Fibroblast of the aortic adventitia (primary cell): ENCODE data around the gene HYDIN. TPM values are rescaled to one million over a fixed set of nuclear protein-coding genes. Genes with fewer than 3 reads are reported as not detected.

Source experiments
- DNase-seq: peaks from one replicate; pipeline ENCODE4 v3.0.0-alpha.2; 2010; ENCODE audit warnings: low read depth
- H3K4me3 ChIP-seq: 2 replicates; pipeline ENCODE4 v1.5.1; 2011; ENCODE audit warnings: low read depth, mild to moderate bottlenecking, control low read depth, low read length, moderate library complexity
- CTCF ChIP-seq: IDR thresholded peaks from 2 replicates; pipeline ENCODE4 v1.5.1; 2011; ENCODE audit warnings: mild to moderate bottlenecking, low read length, control low read depth, inconsistent platforms; ENCODE audit not compliant: insufficient read depth
- total RNA-seq: library from RNA; depleted of rRNA; stranded (reverse); fragments of >200 nt; gene quantifications from 2 replicates; pipeline ENCODE4 v1.2.3, GENCODE V29; 2012; ENCODE audit warnings: low replicate concordance

HYDIN gene
- total RNA-seq, 1 donor, result 1.5 TPM

GRCh38 chr16:70805380-70805779, 425.1 kb downstream of the HYDIN start:
- DNase-seq, result no peak
- TF ChIP-seq CTCF, result no peak
- H3K4me3 ChIP-seq, result no peak overlapping the region

- H3K4me3 ChIP-seq, result no peak overlapping the region
- DNase-seq, result no peak
- TF ChIP-seq CTCF, result no peak
Measured at GRCh38 chr16:70804734-70805169, 425.8 kb downstream of the HYDIN start.

DNA sequence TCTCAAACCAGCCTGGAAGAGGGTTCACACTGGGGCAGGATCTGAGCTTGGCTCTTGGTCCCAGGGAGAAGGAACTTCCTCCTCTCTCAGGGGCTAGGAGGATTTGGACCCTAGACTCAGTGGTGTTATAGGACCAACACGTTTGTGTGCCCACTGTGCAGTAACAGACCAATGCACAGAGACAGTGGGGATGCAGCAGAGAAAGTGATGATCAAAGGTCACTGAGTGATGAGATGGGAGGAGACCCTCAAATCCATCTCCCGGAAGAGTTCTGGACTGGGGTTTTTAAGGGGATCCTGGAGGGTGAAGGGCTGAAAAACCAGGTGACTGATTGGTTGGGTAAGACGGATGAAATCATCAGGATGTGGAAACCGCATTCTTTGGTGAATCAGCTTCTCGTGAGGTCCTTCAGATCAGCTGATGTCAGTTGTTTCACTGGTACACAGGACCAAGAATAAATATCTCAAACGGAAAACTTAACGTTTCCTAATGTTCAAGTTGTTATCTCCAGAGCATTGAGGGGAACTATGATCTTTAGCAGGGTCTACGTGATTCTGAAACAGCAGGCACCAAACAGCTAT, 426.3 kb downstream of the HYDIN start:
- TF ChIP-seq CTCF, result no peak
- H3K4me3 ChIP-seq, result no peak overlapping the region
- peak; percentile 86 for DNase-seq

DNA sequence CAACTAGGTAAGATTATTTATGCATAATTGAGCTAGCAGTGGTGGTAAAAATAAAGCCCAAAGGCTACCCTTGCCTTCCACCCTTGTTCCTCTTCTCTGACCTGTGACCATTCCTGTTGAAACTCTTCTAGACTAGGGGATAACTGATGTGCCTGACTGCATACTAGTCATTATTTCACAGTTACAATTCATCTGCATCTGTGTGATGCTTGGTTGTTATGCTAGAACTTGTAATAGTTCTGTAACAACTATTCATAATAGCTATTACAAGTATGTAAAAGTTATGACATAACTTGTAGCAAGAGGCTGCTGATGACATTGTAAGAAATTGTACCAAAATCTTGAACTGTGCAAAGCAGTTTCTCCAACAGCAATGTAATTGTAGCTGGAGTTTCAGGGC, 427.2 kb downstream of the HYDIN start:
- no peak overlapping the region for H3K4me3 ChIP-seq
- peak; percentile 48 for DNase-seq
- TF ChIP-seq CTCF, result no peak

DNA sequence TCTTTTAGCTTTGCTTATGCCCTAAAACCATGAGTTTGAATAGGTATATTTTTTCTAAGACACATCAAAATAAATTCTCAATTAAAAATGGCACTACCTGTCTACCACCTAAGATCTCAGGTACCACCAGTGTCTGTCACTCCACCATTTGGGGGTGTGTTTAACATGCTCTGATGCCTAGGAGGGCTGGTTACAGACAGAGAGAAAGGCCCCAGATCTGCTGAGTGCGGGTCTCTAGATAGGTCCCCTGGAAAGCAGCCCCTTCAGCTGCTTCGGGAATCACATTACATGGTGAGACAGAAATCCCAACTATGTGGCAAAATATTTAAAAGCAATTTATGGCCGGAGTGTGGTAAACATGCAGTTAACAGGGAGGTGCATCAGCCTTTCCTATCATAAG, 428.9 kb downstream of the HYDIN start:
- no peak overlapping the region for H3K4me3 ChIP-seq
- no peak for TF ChIP-seq CTCF
- no peak for DNase-seq

- H3K4me3 ChIP-seq, result peak within 1 kb of the TSS; percentile 99
- TF ChIP-seq CTCF, result no peak
- DNase-seq, result peak; percentile 76
Measured at GRCh38 chr16:70800781-70801480, 429.6 kb downstream of the HYDIN start, which contains the start of gene VAC14. Gene VAC14, minus strand, starts transcription at chr16:70801158. Its CDS starts 258 bp downstream, at chr16:70800900.
